K562 (cell line): Measurements from ENCODE around the gene BAIAP3. TPM values are rescaled to one million over a fixed set of nuclear protein-coding genes. Genes with fewer than 3 reads are reported as not detected.

ENCODE experiments used
- HMG20B ChIP-seq: fragments of 250-450 bp; sonication (Bioruptor Pico); IDR thresholded peaks from 2 replicates; pipeline ENCODE4 v1.5.0; 2021; ENCODE audit warnings: mild to moderate bottlenecking
- polyA plus RNA-seq, 8 experiments: library from polyadenylated mRNA; depleted of rRNA in 4 of 8; stranded (reverse) in 5 of 8; unstranded in 3 of 8; fragments of >200 nt; fragmentation: Nextera tagmentation in 2 of 8; fragmentation: Illumina TruSeq in 1 of 8; extraction: Ambion mirVana in 2 of 8; extraction: Trizol in 1 of 8; gene quantifications; 2 replicates each; pipeline versions ENCODE4 v1.2.1 to v1.2.3, GENCODE V29; 2011 to 2014; ENCODE audit warnings: inconsistent platforms in 1 of 8, missing spikeins in 1 of 8
- total RNA-seq, 7 experiments: library from RNA; depleted of rRNA in 6 of 7; stranded (reverse); fragments of >200 nt in 6 of 7; fragmentation: Illumina TruSeq in 2 of 7; extraction: Trizol in 2 of 7; gene quantifications; 2 replicates each; pipeline versions ENCODE4 v1.2.1 to v1.2.3, GENCODE V29; 2011 to 2021; ENCODE audit warnings: low replicate concordance in 1 of 7
- TF ChIP-seq, protein P1 (sequence below): fragments of 200-800 bp; sonication (Bioruptor generic); IDR thresholded peaks from 2 replicates; pipeline ENCODE4 v1.6.1; 2017; ENCODE audit warnings: missing genetic modification characterization, missing compliant biosample characterization

Gene BAIAP3
- total and polyA plus RNA-seq, 9 of the 15 experiments (the other 6 are each of a cell fraction or from before 2014, with no cell fraction given) = 0.03 to 4.5 (median 0.57) TPM; not detected in 1

DNA sequence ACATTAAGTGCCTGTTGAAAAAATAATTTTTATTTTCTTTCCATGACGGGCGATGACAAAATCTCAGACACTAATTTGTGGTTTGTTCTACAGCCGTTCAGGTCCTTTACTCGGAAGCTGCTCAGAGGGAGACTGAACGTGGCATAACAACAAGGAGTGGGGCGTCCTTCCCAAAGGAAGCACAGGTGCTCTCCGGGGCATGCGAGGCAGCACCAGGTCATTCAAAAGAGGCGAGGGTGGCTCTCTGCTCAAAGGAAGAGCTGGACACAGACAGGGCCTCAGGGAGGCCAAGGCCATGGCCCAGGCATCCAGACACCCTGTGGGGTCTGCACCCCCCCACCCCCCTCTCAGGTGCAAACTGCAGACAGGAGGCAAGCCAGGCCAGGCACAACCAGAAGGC is 64.9 kb downstream of the BAIAP3 start (continued):
- TF ChIP-seq, protein P1, sequence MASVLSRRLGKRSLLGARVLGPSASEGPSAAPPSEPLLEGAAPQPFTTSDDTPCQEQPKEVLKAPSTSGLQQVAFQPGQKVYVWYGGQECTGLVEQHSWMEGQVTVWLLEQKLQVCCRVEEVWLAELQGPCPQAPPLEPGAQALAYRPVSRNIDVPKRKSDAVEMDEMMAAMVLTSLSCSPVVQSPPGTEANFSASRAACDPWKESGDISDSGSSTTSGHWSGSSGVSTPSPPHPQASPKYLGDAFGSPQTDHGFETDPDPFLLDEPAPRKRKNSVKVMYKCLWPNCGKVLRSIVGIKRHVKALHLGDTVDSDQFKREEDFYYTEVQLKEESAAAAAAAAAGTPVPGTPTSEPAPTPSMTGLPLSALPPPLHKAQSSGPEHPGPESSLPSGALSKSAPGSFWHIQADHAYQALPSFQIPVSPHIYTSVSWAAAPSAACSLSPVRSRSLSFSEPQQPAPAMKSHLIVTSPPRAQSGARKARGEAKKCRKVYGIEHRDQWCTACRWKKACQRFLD (CRISPR knock-in tag) = no peak
- no peak for TF ChIP-seq HMG20B (CRISPR knock-in tag)

Other genes with a start within 250 kb of the BAIAP3 start
Only the 7 nearest of the 17 such genes appear.
- gene TPSAB1, start 92.9 kb upstream of the BAIAP3 start, total RNA-seq (2014; rRNA removed) = not detected in 2 replicates
- not detected in 2 replicates for gene TPSAB1, start 92.9 kb upstream of the BAIAP3 start, total RNA-seq (2014; rRNA removed; fragmentation: Illumina TruSeq; extraction: Trizol)
- not detected in 2 replicates for gene TPSAB1, start 92.9 kb upstream of the BAIAP3 start, total RNA-seq (2015; rRNA removed; fragmentation: Illumina TruSeq; extraction: Trizol)
- gene TPSAB1, start 92.9 kb upstream of the BAIAP3 start, total RNA-seq (2021) = 0.31 TPM in 1 of 2 replicates, not detected in the other
- gene TPSAB1, start 92.9 kb upstream of the BAIAP3 start, polyA plus RNA-seq (2011; rRNA removed) = not detected in 2 replicates
- not detected in 2 replicates for gene TPSAB1, start 92.9 kb upstream of the BAIAP3 start, polyA plus RNA-seq (2014; fragmentation: Illumina TruSeq; extraction: Trizol)
- gene TPSAB1, start 92.9 kb upstream of the BAIAP3 start, polyA plus RNA-seq (2014; fragmentation: Nextera tagmentation; extraction: Ambion mirVana) = not detected
- gene TPSAB1, start 92.9 kb upstream of the BAIAP3 start, polyA plus RNA-seq (2014; rRNA removed) = not detected in 2 replicates
- gene TPSD1, start 77.6 kb upstream of the BAIAP3 start, total RNA-seq (2014; rRNA removed) = not detected in 2 replicates
- not detected in 2 replicates for gene TPSD1, start 77.6 kb upstream of the BAIAP3 start, total RNA-seq (2014; rRNA removed; fragmentation: Illumina TruSeq; extraction: Trizol)
- gene TPSD1, start 77.6 kb upstream of the BAIAP3 start, total RNA-seq (2015; rRNA removed; fragmentation: Illumina TruSeq; extraction: Trizol) = not detected in 2 replicates
- not detected in 2 replicates for gene TPSD1, start 77.6 kb upstream of the BAIAP3 start, total RNA-seq (2021)
- not detected in 2 replicates for gene TPSD1, start 77.6 kb upstream of the BAIAP3 start, polyA plus RNA-seq (2011; rRNA removed)
- not detected in 2 replicates for gene TPSD1, start 77.6 kb upstream of the BAIAP3 start, polyA plus RNA-seq (2014; fragmentation: Illumina TruSeq; extraction: Trizol)
- not detected for gene TPSD1, start 77.6 kb upstream of the BAIAP3 start, polyA plus RNA-seq (2014; fragmentation: Nextera tagmentation; extraction: Ambion mirVana)
- not detected in 2 replicates for gene TPSD1, start 77.6 kb upstream of the BAIAP3 start, polyA plus RNA-seq (2014; rRNA removed)
- 64.7 and 104 TPM in 2 replicates for gene UBE2I, start 24.0 kb upstream of the BAIAP3 start, total RNA-seq (2014; rRNA removed)
- gene UBE2I, start 24.0 kb upstream of the BAIAP3 start, total RNA-seq (2014; rRNA removed; fragmentation: Illumina TruSeq; extraction: Trizol) = 103 and 114 TPM in 2 replicates
- gene UBE2I, start 24.0 kb upstream of the BAIAP3 start, total RNA-seq (2015; rRNA removed; fragmentation: Illumina TruSeq; extraction: Trizol) = 96.9 and 104 TPM in 2 replicates
- gene UBE2I, start 24.0 kb upstream of the BAIAP3 start, total RNA-seq (2021) = 208 and 215 TPM in 2 replicates
- 132 and 145 TPM in 2 replicates for gene UBE2I, start 24.0 kb upstream of the BAIAP3 start, polyA plus RNA-seq (2011; rRNA removed)
- 222 and 254 TPM in 2 replicates for gene UBE2I, start 24.0 kb upstream of the BAIAP3 start, polyA plus RNA-seq (2014; fragmentation: Illumina TruSeq; extraction: Trizol)
- gene UBE2I, start 24.0 kb upstream of the BAIAP3 start, polyA plus RNA-seq (2014; fragmentation: Nextera tagmentation; extraction: Ambion mirVana) = 10 to 100 TPM; 36.6 to 45.1 TPM
- 171 and 184 TPM in 2 replicates for gene UBE2I, start 24.0 kb upstream of the BAIAP3 start, polyA plus RNA-seq (2014; rRNA removed)
- gene TSR3, start 18.2 kb downstream of the BAIAP3 start, total RNA-seq (2014; rRNA removed) = 74.8 and 100.0 TPM in 2 replicates
- gene TSR3, start 18.2 kb downstream of the BAIAP3 start, total RNA-seq (2014; rRNA removed; fragmentation: Illumina TruSeq; extraction: Trizol) = 6.7 TPM in 2 replicates
- gene TSR3, start 18.2 kb downstream of the BAIAP3 start, total RNA-seq (2015; rRNA removed; fragmentation: Illumina TruSeq; extraction: Trizol) = 29.6 and 31.9 TPM in 2 replicates
- gene TSR3, start 18.2 kb downstream of the BAIAP3 start, total RNA-seq (2021) = 50.5 and 53.7 TPM in 2 replicates
- 15.8 and 16.5 TPM in 2 replicates for gene TSR3, start 18.2 kb downstream of the BAIAP3 start, polyA plus RNA-seq (2011; rRNA removed)
- gene TSR3, start 18.2 kb downstream of the BAIAP3 start, polyA plus RNA-seq (2014; fragmentation: Illumina TruSeq; extraction: Trizol) = 10.3 and 22.1 TPM in 2 replicates
- 1 to 10 TPM; 1.5 to 2.4 TPM for gene TSR3, start 18.2 kb downstream of the BAIAP3 start, polyA plus RNA-seq (2014; fragmentation: Nextera tagmentation; extraction: Ambion mirVana)
- 53.3 and 75.7 TPM in 2 replicates for gene TSR3, start 18.2 kb downstream of the BAIAP3 start, polyA plus RNA-seq (2014; rRNA removed)
- gene GNPTG, start 18.3 kb downstream of the BAIAP3 start, total RNA-seq (2014; rRNA removed) = 22.3 and 24.0 TPM in 2 replicates
- 4.7 and 6.1 TPM in 2 replicates for gene GNPTG, start 18.3 kb downstream of the BAIAP3 start, total RNA-seq (2014; rRNA removed; fragmentation: Illumina TruSeq; extraction: Trizol)
- gene GNPTG, start 18.3 kb downstream of the BAIAP3 start, total RNA-seq (2015; rRNA removed; fragmentation: Illumina TruSeq; extraction: Trizol) = 13.6 and 13.9 TPM in 2 replicates
- 19.9 and 22.2 TPM in 2 replicates for gene GNPTG, start 18.3 kb downstream of the BAIAP3 start, total RNA-seq (2021)
- gene GNPTG, start 18.3 kb downstream of the BAIAP3 start, polyA plus RNA-seq (2011; rRNA removed) = 18.6 and 20.7 TPM in 2 replicates
- 9.0 and 13.6 TPM in 2 replicates for gene GNPTG, start 18.3 kb downstream of the BAIAP3 start, polyA plus RNA-seq (2014; fragmentation: Illumina TruSeq; extraction: Trizol)
- gene GNPTG, start 18.3 kb downstream of the BAIAP3 start, polyA plus RNA-seq (2014; fragmentation: Nextera tagmentation; extraction: Ambion mirVana) = 1 to 10 TPM in 1 of 2 experiments, under 1 TPM in 1; 0.69 to 1.0 TPM
- 31.5 and 33.3 TPM in 2 replicates for gene GNPTG, start 18.3 kb downstream of the BAIAP3 start, polyA plus RNA-seq (2014; rRNA removed)
- gene UNKL, start 81.1 kb downstream of the BAIAP3 start, total RNA-seq (2014; rRNA removed) = 17.2 and 17.6 TPM in 2 replicates
- gene UNKL, start 81.1 kb downstream of the BAIAP3 start, total RNA-seq (2014; rRNA removed; fragmentation: Illumina TruSeq; extraction: Trizol) = 4.2 and 4.4 TPM in 2 replicates
- 5.1 and 12.1 TPM in 2 replicates for gene UNKL, start 81.1 kb downstream of the BAIAP3 start, total RNA-seq (2015; rRNA removed; fragmentation: Illumina TruSeq; extraction: Trizol)
- 22.3 and 30.2 TPM in 2 replicates for gene UNKL, start 81.1 kb downstream of the BAIAP3 start, total RNA-seq (2021)
- gene UNKL, start 81.1 kb downstream of the BAIAP3 start, polyA plus RNA-seq (2011; rRNA removed) = 19.0 and 26.5 TPM in 2 replicates
- gene UNKL, start 81.1 kb downstream of the BAIAP3 start, polyA plus RNA-seq (2014; fragmentation: Illumina TruSeq; extraction: Trizol) = 3.3 and 18.5 TPM in 2 replicates
- gene UNKL, start 81.1 kb downstream of the BAIAP3 start, polyA plus RNA-seq (2014; fragmentation: Nextera tagmentation; extraction: Ambion mirVana) = under 1 TPM; 0.37 to 0.48 TPM
- gene UNKL, start 81.1 kb downstream of the BAIAP3 start, polyA plus RNA-seq (2014; rRNA removed) = 17.5 and 22.1 TPM in 2 replicates
- 48.7 and 49.7 TPM in 2 replicates for gene UQCC4, start 87.1 kb downstream of the BAIAP3 start, total RNA-seq (2014; rRNA removed)
- gene UQCC4, start 87.1 kb downstream of the BAIAP3 start, total RNA-seq (2014; rRNA removed; fragmentation: Illumina TruSeq; extraction: Trizol) = 12.3 and 15.4 TPM in 2 replicates
- gene UQCC4, start 87.1 kb downstream of the BAIAP3 start, total RNA-seq (2015; rRNA removed; fragmentation: Illumina TruSeq; extraction: Trizol) = 34.4 and 35.6 TPM in 2 replicates
- gene UQCC4, start 87.1 kb downstream of the BAIAP3 start, total RNA-seq (2021) = 31.9 and 35.3 TPM in 2 replicates
- gene UQCC4, start 87.1 kb downstream of the BAIAP3 start, polyA plus RNA-seq (2011; rRNA removed) = 46.1 and 47.0 TPM in 2 replicates
- 20.5 and 37.8 TPM in 2 replicates for gene UQCC4, start 87.1 kb downstream of the BAIAP3 start, polyA plus RNA-seq (2014; fragmentation: Illumina TruSeq; extraction: Trizol)
- 1 to 10 TPM; 1.3 to 3.9 TPM for gene UQCC4, start 87.1 kb downstream of the BAIAP3 start, polyA plus RNA-seq (2014; fragmentation: Nextera tagmentation; extraction: Ambion mirVana)
- 43.9 and 50.0 TPM in 2 replicates for gene UQCC4, start 87.1 kb downstream of the BAIAP3 start, polyA plus RNA-seq (2014; rRNA removed)